ENCODE measurements around the gene ZNF8. TPM values are rescaled to one million over a fixed set of nuclear protein-coding genes. Genes with fewer than 3 reads are reported as not detected.

ZNF8 gene
- total and polyA plus RNA-seq, 11 donors: 2.6 to 7.8 (median 5.2) TPM

- 93 to 98% (median 98%) methylated on average over 19 of the region's 19 CpGs for WGBS, 4 donors
- Histone ChIP-seq H3K4me3 (no peak overlapping the region), H3K27ac (no peak overlapping the region), H3K36me3 (peaks cover 30 to 98% (median 62%) of the 10 kb centered on the region in 9 donors), H3K9me3 (peaks cover 21 to 100% (median 99%) of the 10 kb centered on the region in 12 donors), H3K27me3 (no peaks in the 10 kb centered on the region), H3K4me1 (no peaks in the 10 kb centered on the region)
- intact Hi-C loops (cut with DNase I): loop anchor here in 3 of 10 donors (5.0 to 10.0 kb wide), 3 partner anchors 57 to 135 kb away; no protein-coding TSS in a partner anchor
- DNase-seq: no peak
- TF ChIP-seq POLR2A (IDR thresholded peaks at IDR 0.05) (no peak), CTCF (IDR thresholded peaks at IDR 0.05) (no peak)
- no peak for ATAC-seq
These were observed 16.5 kb upstream of the ZNF8 start for GRCh38 chr19:58261968-58262921.

GRCh38 chr19:58262922-58263296 lies 15.8 kb upstream of the ZNF8 start:
- peaks cover 30 to 98% (median 56%) of the 10 kb centered on the region in 9 donors for H3K36me3 ChIP-seq
- H3K9me3 ChIP-seq: peaks cover 21 to 100% (median 99%) of the 10 kb centered on the region in 12 donors
- ATAC-seq (no peak), DNase-seq (no peak)
- H3K27ac ChIP-seq: no peak overlapping the region
- no peaks in the 10 kb centered on the region for H3K27me3 ChIP-seq
- no peak overlapping the region for H3K4me3 ChIP-seq
- intact Hi-C loops (cut with DNase I): loop anchor here in 3 of 10 donors (5.0 to 10.0 kb wide), 3 partner anchors 58 to 136 kb away; no protein-coding TSS in a partner anchor
- no peaks in the 10 kb centered on the region for H3K4me1 ChIP-seq
- 95 to 99% (median 97%) methylated on average over 7 of the region's 7 CpGs for WGBS, 4 donors
- TF ChIP-seq POLR2A (IDR thresholded peaks at IDR 0.05) (no peak), CTCF (IDR thresholded peaks at IDR 0.05) (no peak)

- Histone ChIP-seq H3K27ac (no peak overlapping the region), H3K4me3 (no peak overlapping the region), H3K27me3 (no peaks in the 10 kb centered on the region), H3K9me3 (peaks cover 18 to 100% (median 99%) of the 10 kb centered on the region in 12 donors), H3K4me1 (no peaks in the 10 kb centered on the region), H3K36me3 (peaks cover 20 to 92% (median 40%) of the 10 kb centered on the region in 9 donors)
- TF ChIP-seq CTCF (IDR thresholded peaks at IDR 0.05) (no peak), POLR2A (IDR thresholded peaks at IDR 0.05) (no peak)
- DNase-seq (no peak), ATAC-seq (no peak)
- 97 to 98% (median 97%) methylated on average over 3 of the region's 3 CpGs for WGBS, 4 donors
- intact Hi-C loops (cut with DNase I): loop anchor here in 1 of 10 donors (10.0 kb wide), 1 partner anchor 60 kb away; no protein-coding TSS in a partner anchor
These were observed 13.7 kb upstream of the ZNF8 start for GRCh38 chr19:58265100-58265499.

- no peak for DNase-seq
- ATAC-seq: no peak
- WGBS, 4 donors: 92 to 95% (median 94%) methylated on average over 3 of the region's 3 CpGs
- Histone ChIP-seq H3K36me3 (peaks cover 2 to 92% (median 23%) of the 10 kb centered on the region in 9 donors), H3K27me3 (no peaks in the 10 kb centered on the region), H3K27ac (no peak overlapping the region), H3K4me1 (no peaks in the 10 kb centered on the region), H3K4me3 (no peak overlapping the region), H3K9me3 (peaks cover 11 to 100% (median 97%) of the 10 kb centered on the region in 12 donors)
- intact Hi-C loops (cut with DNase I): loop anchor here in 1 of 10 donors (10.0 kb wide), 1 partner anchor 64 kb away; no protein-coding TSS in a partner anchor
- TF ChIP-seq CTCF (IDR thresholded peaks at IDR 0.05): no peak
- TF ChIP-seq POLR2A (IDR thresholded peaks at IDR 0.05): no peak
These were observed 10.4 kb upstream of the ZNF8 start for GRCh38 chr19:58268344-58268743.

Measured in heart left ventricle (tissue), 16 donors.